GM19467 (cell line): Measurements from ENCODE around the gene CAMK2N1.
"Not testable (repeated sequence)": the region's sequence is repeated elsewhere in the genome, so short reads cannot be mapped to it uniquely, and the experiment has no call there.

Source experiments
- ATAC-seq: cut with Tn5 transposase; IDR thresholded peaks from one replicate; pipeline ENCODE4 v1.9.1; 2021; ENCODE audit warnings: mild to moderate bottlenecking, moderate library complexity; ENCODE audit not compliant: unreplicated experiment

Gene CAMK2N1

DNA sequence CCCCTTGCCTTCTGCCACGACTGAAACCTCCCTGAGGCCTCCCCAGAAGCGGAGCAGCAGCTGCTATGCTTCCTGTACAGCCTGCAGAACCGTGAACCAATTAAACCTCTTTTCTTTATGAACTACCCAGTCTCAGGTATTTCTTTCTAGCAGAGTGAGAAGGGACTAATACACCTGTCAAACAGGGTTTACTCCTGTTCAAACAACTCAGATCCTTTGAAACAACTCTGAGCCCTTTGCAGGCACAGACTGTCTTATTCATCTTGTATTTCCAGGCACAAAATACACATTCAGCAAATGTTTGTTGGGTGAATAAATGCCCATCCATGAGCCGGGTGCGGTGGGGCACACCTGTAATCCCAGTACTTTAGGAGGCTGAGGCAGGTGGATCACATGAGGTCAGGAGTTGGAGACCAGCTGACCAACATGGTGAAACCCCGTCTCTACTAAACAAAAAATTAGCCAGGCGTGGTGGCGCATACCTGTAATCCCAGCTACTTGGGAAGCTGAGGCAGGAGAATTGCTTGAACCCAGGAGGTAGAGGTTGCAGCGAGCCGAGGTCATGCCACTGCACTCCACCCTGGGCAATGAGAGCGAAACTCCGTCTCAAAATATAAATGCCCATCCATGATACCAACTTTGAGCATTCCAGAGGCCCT is 10.8 kb upstream of the CAMK2N1 start:
- not testable (repeated sequence) for ATAC-seq

DNA sequence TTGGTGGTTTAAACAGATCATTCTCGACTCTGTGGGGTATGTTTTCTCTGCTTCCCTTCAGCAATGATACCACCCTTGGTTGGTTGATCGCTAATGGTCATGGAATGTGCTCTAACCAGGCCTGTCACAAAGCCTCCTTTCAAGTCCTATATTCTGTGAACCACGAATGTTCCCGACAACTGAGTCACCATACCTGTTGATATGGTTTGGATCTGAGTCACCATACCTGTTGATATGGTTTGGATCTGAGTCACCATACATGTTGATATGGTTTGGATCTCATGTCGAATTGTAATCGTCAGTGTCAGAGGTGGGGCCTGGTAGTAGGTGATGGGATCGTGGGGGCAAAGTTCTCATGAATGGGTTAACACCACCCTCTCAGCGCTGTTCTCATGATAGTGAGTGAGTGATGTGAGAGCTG is 10.2 kb upstream of the CAMK2N1 start:
- no peak for ATAC-seq

DNA sequence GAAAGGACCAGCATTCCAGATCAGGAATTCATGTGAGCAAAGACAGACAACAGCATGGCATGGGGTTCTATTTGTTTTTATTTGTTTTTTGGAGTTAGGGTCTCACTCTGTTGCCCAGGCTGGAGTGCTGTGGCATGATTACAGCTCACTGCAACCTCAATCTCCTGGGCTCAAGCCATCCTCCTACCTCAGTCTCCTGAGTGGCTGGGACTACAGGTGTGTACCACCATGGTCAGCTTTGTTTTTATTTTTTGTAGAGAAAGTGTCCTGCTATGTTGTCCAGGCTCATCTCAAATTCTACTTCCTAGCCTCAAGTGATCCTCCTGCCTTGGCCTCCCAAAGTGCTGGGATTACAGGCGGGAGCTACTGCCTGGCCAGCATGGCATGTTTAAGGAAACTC is 9.7 kb upstream of the CAMK2N1 start:
- no peak for ATAC-seq

DNA sequence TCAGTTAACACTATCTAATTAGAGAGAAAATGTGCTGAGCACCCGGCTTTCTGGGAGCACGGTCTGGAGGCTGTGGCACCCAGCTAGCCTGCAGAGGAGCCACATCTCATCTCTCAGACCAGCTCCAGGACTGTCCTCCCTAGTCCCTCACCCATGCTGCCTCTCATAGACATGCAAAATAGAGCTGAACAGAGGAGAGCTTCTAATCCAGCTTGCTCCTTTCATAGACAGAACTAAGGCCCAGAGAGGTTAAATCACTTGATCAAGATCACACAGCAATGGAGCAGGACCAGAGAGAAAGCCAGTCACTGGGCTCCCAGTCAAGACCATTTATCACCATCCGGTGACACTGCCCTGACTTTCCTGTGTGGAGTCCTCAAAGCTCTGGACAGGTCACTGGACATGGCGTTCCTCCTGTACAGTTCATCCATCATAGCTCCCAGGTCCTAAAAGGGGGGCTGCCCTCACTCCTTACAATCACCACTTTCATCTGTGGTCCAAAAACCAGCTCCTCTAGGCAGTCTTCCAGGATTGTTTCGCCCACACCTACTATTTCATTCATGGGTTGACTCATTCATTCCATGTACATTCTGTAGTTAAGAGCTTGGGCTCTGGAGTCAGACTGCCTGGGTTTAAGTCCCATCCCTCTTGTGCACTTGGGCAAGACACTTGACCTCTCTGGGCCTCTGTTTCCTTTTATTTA is 8.8 kb upstream of the CAMK2N1 start:
- no peak for ATAC-seq

DNA sequence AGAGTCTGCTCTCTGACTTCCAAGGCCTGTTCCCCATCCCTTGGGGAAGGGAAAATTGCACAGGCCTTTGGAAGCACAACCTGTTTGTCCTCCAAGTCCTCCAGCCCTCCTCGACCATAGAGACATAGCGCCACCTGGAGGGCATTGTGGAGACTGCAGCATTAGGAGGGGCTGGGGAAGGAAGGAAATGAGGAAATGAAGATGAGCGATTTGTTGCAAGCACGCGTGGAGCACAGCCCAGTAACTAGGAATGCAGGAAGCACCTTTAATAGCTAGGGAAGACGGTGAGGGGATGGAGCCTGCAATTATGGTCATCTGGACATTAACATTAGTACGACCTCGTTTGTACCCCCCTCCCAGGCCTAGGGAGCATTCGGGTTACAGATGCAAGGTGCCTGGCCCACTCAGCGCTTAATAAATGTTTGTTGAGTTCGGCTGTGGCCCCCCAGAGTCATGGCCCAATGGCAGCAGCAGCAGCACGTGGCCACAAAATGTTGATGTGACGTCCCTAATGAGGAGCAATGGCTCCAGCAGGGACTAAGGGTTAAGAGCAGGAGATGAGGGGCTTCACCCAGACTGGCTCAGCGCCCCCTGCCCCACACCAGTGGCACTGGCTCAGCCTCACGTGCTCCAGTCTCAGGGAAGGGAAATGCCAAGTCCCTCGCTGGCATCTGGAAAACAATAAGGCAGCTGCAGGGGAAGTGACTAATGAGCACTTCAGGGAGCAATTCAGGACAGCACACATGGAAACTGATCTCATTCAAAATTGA is 8.0 kb upstream of the CAMK2N1 start:
- ATAC-seq = no peak

DNA sequence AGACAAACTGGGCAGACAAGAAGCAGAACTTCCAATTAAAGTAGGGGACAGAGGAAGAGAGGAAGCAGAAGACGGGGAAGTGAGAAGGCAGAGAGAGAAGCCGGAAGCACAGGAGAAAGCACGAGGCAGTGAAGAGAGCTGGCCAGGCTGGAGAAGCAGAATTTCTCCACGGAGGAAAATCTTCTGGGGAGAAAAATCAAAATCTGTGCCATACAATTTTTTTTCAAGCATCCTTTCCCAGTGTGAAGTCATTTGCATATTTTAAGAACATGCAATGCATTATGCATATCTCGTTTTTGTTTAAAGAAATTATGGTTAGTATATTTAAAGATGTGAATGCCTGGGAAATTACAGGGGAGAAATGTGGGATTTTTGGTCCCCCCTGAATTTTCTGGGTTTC is 7.3 kb upstream of the CAMK2N1 start:
- ATAC-seq = no peak

DNA sequence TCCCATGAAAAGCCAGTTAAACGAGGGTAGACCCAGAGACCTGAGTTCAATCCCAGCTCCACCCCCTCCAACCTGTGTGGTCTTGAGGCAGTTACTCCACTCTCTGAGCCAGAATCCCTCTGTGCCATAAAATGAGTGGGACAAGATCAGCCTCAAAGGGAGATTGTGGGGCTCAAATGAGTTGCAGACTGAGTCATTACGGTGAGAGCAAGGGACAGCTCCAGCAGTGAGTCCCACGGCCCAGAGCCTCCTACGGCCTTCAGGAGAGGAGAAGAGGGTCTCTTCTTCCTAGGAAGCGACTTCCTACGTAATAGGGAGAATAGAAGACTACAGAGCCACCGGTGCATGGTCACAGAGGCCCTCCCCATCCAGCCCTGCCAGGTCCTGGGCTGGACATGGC is 6.7 kb upstream of the CAMK2N1 start:
- no peak for ATAC-seq

DNA sequence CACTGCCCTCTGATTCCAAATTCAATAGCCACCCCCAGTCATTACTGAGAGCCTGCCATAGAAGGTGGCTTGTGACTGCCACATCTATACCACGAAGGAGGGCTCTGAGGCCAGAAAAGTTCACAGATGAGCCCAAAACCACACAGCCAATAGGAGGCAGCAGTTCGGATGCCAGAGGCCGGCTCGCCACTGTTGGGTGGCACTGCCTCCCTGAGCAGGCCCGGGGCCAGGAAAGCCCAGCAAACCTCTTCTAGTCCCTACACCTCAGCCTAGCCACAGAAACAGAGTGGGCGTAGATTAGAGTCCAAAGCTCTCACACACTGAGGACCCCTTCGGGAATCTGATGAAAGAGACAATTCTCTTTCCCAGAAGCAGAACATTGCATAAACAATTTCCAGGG is 5.9 kb upstream of the CAMK2N1 start:
- ATAC-seq = no peak

DNA sequence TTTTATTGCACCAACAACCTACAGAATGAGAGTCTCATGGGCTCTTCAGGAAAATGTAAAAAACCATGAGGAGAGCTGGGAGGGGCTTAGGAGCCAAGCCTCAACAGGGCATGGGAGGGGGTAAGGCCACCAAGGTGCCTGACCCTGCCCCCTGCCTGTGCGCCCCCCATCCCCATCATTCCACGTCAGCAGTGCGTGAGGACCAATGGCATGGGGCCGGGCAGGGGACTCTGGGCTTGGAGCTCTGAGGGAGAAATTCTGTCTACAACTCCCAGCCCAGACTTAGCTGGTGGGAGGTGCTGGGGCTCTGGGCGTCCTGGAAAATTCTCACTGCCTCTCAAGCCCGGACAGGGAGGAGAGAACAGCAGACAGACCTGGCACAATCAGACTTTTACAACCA is 5.2 kb upstream of the CAMK2N1 start:
- no peak for ATAC-seq

DNA sequence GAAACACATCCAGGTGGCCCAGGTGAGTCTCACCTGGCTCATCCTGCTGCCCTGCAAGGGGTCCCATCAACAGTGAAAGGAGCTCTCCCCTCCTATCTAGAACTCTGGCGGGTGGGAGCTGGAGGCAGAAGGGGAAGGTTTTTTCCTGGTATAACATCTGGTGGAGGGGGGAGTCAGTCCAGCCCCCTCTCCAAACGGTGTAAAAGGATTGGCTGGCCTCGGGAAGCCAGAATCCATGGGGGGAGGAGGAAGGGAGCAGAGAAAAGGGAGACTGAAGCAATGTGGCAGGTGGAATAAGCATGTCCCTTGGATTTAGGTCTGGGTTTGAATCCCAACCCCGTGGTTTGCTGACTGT is 1.2 kb upstream of the CAMK2N1 start:
- ATAC-seq = no peak

DNA sequence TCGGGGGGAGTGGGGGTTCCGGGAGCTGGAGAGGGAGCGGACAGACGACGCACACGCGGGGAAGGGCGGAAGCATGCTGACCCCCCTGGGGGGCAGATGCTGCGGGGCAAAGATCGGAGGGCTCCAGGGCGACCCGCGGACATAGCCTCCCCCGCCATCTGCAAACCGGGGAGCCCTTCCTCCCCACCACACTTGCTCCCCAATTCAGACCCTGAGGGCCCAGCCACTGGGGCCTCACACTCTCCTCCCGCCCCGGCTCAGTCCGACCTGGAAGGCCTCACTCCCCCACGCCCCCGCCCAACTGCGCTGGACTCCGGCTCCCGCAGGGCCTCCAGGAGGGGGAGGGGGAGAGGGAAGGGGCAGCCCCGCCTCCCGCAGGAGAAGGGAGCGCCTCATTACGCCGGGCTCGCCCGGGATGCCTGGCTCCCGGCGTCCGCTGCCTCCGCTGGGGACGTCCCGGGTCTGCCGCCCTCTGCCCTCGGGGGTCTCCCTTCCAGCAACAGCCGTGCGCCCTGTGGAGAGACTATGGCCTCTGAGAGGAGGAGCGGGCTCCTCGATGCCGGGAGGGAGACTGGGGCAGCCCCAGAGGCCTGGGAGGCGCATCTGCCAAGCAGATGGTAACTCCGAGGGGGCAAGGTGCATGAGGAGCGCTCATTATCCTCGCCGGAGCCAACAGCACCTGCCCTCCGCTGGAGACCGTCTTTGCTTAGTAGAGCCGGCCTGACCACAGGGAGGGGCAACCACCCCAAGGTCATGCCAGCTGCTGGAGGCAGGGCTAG is 636 bp upstream of the CAMK2N1 start:
- ATAC-seq = no peak

DNA sequence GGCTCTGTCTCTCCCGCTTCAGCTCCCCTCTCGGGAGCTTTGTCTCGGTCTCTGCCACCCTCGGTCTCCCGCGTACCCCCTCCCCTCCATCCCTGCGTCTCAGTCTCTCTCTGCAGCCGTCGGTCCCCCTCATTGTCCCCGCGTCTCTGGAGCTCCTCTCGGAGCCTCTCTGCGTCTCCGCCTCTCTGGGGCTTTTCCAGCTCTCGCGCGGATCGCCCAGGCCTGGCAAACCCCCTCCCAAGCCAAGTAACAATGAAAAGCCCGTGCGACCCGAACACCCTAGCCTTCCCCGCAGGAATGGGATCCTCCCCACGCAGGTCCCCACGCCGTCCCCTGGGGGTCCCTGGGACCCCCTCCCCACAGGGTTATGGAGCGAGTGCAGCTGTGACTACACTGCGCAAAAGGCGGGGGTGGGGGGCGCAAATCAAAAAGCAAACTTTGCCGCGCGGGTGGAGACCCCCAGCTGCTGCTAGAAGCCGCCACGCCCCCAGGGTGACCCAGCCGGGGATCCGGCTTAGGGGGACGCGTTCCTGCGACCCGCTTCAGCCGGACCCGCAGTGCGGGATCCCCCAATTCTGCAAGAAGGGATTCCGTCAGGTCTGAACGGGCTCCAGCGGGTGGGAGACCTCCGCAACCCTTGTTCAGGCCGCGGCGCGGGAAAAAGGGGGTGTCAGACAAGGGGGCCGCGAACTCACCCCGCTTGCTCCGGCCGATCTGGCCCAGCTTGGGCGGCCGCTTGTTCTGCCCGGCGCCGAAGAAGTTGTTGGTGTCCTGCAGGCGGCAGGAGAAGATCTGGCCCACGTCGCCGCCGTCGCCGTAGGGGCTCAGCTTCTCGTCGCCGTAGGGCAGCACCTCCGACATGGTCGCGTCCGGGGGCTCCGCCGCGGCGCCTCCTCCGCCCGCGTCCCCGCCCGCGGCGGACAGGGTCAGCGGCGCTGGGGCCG is 1.2 kb downstream of the CAMK2N1 start:
- no peak for ATAC-seq

DNA sequence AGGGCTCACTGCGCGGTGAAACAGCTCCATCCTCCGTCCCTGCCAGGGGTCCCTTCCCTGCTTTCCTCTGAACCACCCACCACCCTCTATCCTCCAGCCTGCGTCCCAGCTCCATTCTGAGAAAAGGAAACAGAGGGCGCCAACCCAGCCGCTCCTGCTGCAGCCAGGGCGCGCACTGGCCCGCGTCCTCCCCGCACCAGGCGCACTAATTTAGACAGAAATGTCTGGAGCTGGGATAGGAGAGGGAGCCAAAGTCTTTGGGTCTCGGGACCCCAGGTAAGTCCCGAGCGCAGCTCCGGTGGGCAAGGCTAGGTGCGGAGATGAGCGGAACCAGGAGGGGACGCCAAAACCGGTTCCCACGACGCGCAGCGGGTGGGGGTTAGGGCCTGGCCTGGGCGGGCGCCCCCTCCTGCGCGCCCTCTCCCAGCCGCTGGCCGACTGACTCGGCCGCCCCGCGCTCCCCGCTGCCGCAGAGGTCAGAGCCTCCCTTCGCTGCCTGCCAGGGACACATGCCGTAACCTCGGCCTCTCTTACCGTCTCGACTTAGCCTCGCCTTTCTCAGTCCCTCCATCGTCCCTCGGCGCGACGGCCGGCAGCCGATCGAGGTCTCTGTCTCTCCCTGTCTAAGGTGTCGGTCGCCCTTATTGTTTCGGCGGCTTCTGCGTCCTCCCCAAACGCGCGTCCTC is 2.0 kb downstream of the CAMK2N1 start:
- ATAC-seq = no peak

DNA sequence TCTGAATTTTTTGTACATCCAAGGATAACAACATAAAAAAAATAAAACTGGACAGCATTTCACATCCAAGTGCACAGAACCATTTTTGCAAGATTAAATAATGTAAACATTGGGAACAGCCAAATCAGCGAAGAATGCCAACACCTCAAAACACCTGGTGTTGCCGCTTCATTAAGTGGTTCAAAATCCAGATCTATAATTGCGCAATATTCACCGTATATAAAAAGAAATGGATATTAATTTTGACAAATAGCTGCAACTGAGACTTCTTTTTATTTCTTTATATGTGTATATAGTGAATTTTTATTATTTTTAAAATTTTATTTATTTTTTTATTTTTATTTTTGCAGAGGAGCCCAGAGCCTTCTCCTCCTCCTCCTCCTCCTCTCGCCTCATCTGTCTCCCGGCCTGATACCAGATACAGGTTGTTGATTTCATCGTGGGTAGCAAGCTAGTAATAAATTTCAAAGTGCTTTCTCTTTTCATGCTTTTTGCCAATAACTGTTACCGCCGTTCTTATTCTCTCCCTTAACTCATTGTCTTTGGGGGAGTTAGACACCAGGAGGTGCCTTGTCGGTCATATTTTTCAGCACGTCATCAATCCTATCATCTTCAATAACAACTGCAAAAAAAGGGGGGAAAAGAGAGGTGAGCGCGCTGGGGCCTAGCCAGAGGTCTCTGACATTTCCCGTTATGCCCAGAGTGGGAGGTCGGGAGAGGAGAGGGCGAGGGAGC is 2.7 kb downstream of the CAMK2N1 start:
- no peak for ATAC-seq

DNA sequence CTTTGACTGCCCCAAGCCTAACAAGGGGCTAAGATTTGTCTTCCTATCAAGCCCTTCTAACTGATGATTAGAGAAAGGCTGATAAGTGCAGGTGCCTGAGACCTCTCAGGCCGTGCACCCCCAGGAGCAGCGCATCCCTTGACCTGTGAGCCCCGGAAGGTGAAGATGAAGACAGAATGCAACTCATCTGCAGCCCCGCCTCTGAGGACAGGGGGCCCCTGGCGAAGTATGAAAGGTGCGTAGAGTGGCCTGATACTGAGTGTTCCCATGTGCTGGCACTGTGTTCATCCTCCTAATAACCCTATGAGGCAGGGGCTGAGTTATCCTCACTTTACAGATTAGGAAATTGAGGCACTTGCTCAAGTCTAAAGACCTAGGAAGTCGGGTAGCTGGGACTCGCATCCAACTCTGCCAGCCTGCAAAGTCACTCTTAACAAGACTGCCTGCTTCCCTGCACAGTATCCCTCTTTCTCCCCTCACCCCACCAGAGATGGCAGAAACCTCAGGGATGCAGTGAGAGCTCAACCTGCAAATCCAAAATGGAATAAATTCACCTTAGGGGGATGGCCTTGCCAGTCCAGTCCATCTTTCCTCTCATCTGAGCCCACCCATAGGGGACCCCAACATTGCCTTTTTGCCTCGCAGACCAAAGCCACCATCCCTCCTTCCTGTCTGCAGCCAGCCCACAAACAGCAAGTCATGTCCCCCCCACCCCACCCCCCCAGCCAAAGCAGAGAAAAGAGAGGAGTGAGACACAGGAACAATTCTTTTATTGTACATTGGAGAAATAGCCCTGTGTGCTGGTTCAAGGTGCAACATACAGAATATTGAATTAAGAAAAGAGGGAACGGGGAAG is 4.1 kb downstream of the CAMK2N1 start:
- ATAC-seq = no peak

DNA sequence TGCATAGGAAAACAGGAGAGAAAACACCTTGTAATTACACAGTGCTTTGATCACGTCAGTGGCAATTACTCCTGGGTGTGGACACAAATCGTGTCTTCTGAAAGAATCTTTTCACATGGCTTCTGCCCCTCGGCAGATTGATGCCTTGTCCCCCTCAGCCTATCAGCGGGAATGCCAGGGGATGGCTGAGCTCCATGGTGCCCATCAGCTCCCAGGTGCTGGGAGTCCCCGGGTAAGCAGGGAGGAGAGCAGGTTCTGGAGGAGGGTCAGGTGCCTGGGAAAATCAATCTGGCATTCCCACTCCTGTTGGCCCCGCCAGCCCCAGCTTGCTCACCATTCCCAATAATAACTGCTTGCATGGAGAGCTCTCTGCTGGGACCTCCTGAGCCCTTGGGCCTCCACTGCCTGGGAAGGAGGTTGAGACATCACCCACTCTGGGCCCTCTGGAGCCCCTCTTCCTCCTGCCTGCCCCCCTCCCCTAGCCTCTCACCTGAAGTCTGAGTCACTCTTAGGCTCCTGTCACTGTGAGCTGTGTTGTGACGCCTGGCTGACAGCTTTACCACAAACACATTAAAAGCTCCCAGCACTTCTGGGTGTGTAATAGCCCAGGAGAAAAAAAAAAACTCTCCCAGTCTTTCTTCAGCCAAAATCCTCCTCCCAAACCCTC is 4.9 kb downstream of the CAMK2N1 start:
- no peak for ATAC-seq

DNA sequence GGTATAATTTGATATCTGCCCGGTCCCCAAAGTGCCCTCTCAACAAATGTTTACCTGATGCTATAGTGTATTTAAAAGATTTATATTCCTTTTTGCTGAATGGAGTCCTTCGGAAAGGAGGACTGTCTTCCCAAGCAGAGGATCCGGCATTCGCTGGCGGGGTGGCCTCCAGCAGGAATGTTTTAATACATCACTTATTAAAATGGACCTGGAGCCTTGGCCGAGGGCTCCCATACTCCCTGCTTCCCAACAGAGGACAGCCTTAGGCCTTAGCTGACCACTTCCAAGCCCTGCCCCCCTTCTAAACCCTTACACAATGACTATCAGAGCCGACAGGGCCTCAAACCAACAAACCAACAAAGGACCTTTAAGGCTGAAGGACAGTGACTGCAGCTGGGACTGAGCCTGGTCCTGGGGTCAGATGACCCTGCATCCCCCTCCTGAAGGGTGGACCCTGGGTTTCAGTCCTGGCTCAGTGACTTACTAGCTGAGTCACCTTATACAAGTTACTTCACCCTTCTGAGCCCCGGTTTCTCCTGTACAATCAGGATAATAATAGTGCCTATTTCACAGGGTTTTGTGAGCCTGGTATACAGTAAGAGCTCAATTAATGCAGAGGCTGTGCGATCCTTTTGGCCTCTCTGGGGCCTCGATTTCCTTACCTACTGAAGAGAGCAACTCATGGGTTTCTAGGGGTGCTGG is 5.6 kb downstream of the CAMK2N1 start:
- ATAC-seq = no peak
